Globus pallidus (tissue), 1 donor: ENCODE measurements around the gene NPIPB2.

Experiments used
- DNase-seq: peaks from one replicate; pipeline ENCODE4 v3.0.0-alpha.2; 2015; ENCODE audit warnings: low spot score

NPIPB2 gene

GRCh38 chr16:11901091-11901490 lies 40.8 kb downstream of the NPIPB2 start:
- no peak for DNase-seq

GRCh38 chr16:11896486-11897176 lies 45.2 kb downstream of the NPIPB2 start:
- no peak for DNase-seq

- DNase-seq: no peak
Measured at GRCh38 chr16:11893571-11893970, 48.3 kb downstream of the NPIPB2 start.

GRCh38 chr16:11892761-11893160 lies 49.1 kb downstream of the NPIPB2 start:
- DNase-seq: no peak

GRCh38 chr16:11890231-11890965 lies 51.4 kb downstream of the NPIPB2 start:
- DNase-seq: no peak

GRCh38 chr16:11886881-11887280 lies 55.0 kb downstream of the NPIPB2 start:
- DNase-seq: no peak

- DNase-seq: no peak
Measured at GRCh38 chr16:11884035-11884434, 57.8 kb downstream of the NPIPB2 start.

GRCh38 chr16:11880007-11880406 lies 61.8 kb downstream of the NPIPB2 start:
- no peak for DNase-seq

- no peak for DNase-seq
Measured at GRCh38 chr16:11877374-11877773, 64.5 kb downstream of the NPIPB2 start.
